A172 (cell line): ENCODE data around the gene FLT1. TPM values are rescaled to one million over a fixed set of nuclear protein-coding genes. Genes with fewer than 3 reads are reported as not detected.

Source experiments
- DNase-seq: peaks from one replicate; pipeline ENCODE4 v3.0.0-alpha.2; 2015; ENCODE audit warnings: low spot score
- total RNA-seq: library from RNA; depleted of rRNA; stranded (reverse); fragments of >200 nt; shearing (Covaris generic); gene quantifications from 2 replicates; pipeline ENCODE4 v1.2.3, GENCODE V29; 2014

FLT1 gene
- total RNA-seq, 1 experiment from 2014 or later, result 5.5 TPM

- peak; percentile 22 for DNase-seq
These were observed 33.9 kb upstream of the FLT1 start for GRCh38 chr13:28528848-28529247.

GRCh38 chr13:28528388-28528787 lies 33.5 kb upstream of the FLT1 start:
- DNase-seq, result no peak

GRCh38 chr13:28527629-28528028 lies 32.7 kb upstream of the FLT1 start:
- no peak for DNase-seq

GRCh38 chr13:28526876-28527275 lies 31.9 kb upstream of the FLT1 start:
- DNase-seq, result no peak

- DNase-seq, result no peak
These were observed 27.9 kb upstream of the FLT1 start for GRCh38 chr13:28522871-28523270.

- no peak for DNase-seq
These were observed 18.8 kb upstream of the FLT1 start for GRCh38 chr13:28513745-28514144.

GRCh38 chr13:28510542-28510941 lies 15.6 kb upstream of the FLT1 start:
- DNase-seq, result no peak

- no peak for DNase-seq
These were observed 15.1 kb upstream of the FLT1 start for GRCh38 chr13:28510066-28510465.

GRCh38 chr13:28505543-28506135 lies 10.7 kb upstream of the FLT1 start:
- DNase-seq, result no peak

GRCh38 chr13:28503182-28503967 lies 8.4 kb upstream of the FLT1 start:
- DNase-seq, result no peak

GRCh38 chr13:28501547-28501946 lies 6.6 kb upstream of the FLT1 start:
- no peak for DNase-seq

- DNase-seq, result peak; percentile 63
These were observed 4.7 kb upstream of the FLT1 start for GRCh38 chr13:28499609-28500008.

- no peak for DNase-seq
These were observed 3.7 kb upstream of the FLT1 start for GRCh38 chr13:28498481-28499115.

- DNase-seq, result no peak
These were observed 2.4 kb upstream of the FLT1 start for GRCh38 chr13:28497143-28497876.

GRCh38 chr13:28496188-28496564 lies 1.2 kb upstream of the FLT1 start:
- no peak for DNase-seq

GRCh38 chr13:28495538-28496187 lies 735 bp upstream of the FLT1 start:
- no peak for DNase-seq

- DNase-seq, result no peak
These were observed 487 bp downstream of the FLT1 start for GRCh38 chr13:28494504-28494777.

- DNase-seq, result no peak
These were observed 1.0 kb downstream of the FLT1 start for GRCh38 chr13:28493740-28494503.

- no peak for DNase-seq
These were observed 2.2 kb downstream of the FLT1 start for GRCh38 chr13:28492569-28493367.

GRCh38 chr13:28490061-28490460 lies 4.9 kb downstream of the FLT1 start:
- DNase-seq, result peak; percentile 46

- DNase-seq, result peak; percentile 9
These were observed 5.4 kb downstream of the FLT1 start for GRCh38 chr13:28489524-28489931.
